Neural progenitor cell (in vitro differentiated cells): Measurements from ENCODE around the gene ECM1.

Source experiments
- CTCF ChIP-seq: fragments of 200-600 bp; sonication (generic); IDR thresholded peaks from 2 replicates; pipeline ENCODE4 v1.5.1; 2017; ENCODE audit warnings: antibody characterized with exemption, mild to moderate bottlenecking
- EZH2 ChIP-seq: fragments of 200-600 bp; sonication (generic); IDR thresholded peaks from 2 replicates; pipeline ENCODE4 v1.6.1; 2017; ENCODE audit warnings: antibody characterized with exemption, mild to moderate bottlenecking, moderate library complexity

GRCh38 chr1:150562446-150563339 lies 54.8 kb downstream of the ECM1 start:
- TF ChIP-seq CTCF (no peak), EZH2 (no peak)
